Endothelial cell (in vitro differentiated cells): ENCODE measurements around the gene SYNDIG1. TPM values are rescaled to one million over a fixed set of nuclear protein-coding genes. Genes with fewer than 3 reads are reported as not detected.

ENCODE experiments used
- DNase-seq: peaks from one replicate; pipeline ENCODE4 v3.0.0; 2021; ENCODE audit warnings: low spot score
- H3K27ac Mint-ChIP-seq: one replicate; pipeline ENCODE4 v1.8.0; 2021; ENCODE audit warnings: mixed read lengths, inconsistent platforms; ENCODE audit not compliant: unreplicated experiment
- H3K27me3 Mint-ChIP-seq: one replicate; pipeline ENCODE4 v1.8.0; 2021; ENCODE audit warnings: mild to moderate bottlenecking, moderate library complexity, mixed read lengths, inconsistent platforms; ENCODE audit not compliant: unreplicated experiment
- H3K36me3 Mint-ChIP-seq: one replicate; pipeline ENCODE4 v1.8.0; 2021; ENCODE audit warnings: mild to moderate bottlenecking, low read depth, mixed read lengths, inconsistent platforms; ENCODE audit not compliant: unreplicated experiment
- H3K4me1 Mint-ChIP-seq: one replicate; pipeline ENCODE4 v1.8.0; 2021; ENCODE audit warnings: mild to moderate bottlenecking, mixed read lengths, inconsistent platforms; ENCODE audit not compliant: unreplicated experiment
- H3K4me3 Mint-ChIP-seq: one replicate; pipeline ENCODE4 v1.8.0; 2021; ENCODE audit warnings: mild to moderate bottlenecking, mixed read lengths, inconsistent platforms; ENCODE audit not compliant: unreplicated experiment
- H3K9me3 Mint-ChIP-seq: one replicate; pipeline ENCODE4 v1.8.0; 2021; ENCODE audit warnings: mixed read lengths, inconsistent platforms; ENCODE audit not compliant: unreplicated experiment
- CTCF ChIP-seq: fragments of 200-600 bp; sonication (generic); IDR thresholded peaks from one replicate; pipeline ENCODE4 v1.5.0; 2021; ENCODE audit warnings: antibody characterized with exemption; ENCODE audit not compliant: unreplicated experiment
- total RNA-seq: library from RNA; stranded (reverse); fragmentation: NEBNext Ultra II Directional; extraction: Animal tissue kit (Norgen Biotek cat#: 25700); gene quantifications from one replicate; pipeline ENCODE4 v1.2.1, GENCODE V29; 2021; ENCODE audit not compliant: unreplicated experiment

The SYNDIG1 gene
- total RNA-seq, 1 donor from 2014 or later: 8.1 TPM

- Mint-ChIP-seq H3K27ac (no peak overlapping the region), H3K9me3 (no peaks in the 10 kb centered on the region), H3K4me1 (no peaks in the 10 kb centered on the region), H3K4me3 (no peak overlapping the region), H3K27me3 (no peaks in the 10 kb centered on the region), H3K36me3 (no peaks in the 10 kb centered on the region)
- DNase-seq: no peak
- no peak for TF ChIP-seq CTCF
Observed at GRCh38 chr20:24686156-24686555, 216.7 kb downstream of the SYNDIG1 start.

GRCh38 chr20:24690408-24690807, 221.0 kb downstream of the SYNDIG1 start:
- Mint-ChIP-seq H3K27ac (no peak overlapping the region), H3K9me3 (no peaks in the 10 kb centered on the region), H3K4me1 (no peaks in the 10 kb centered on the region), H3K4me3 (no peak overlapping the region), H3K27me3 (peaks cover 7% of the 10 kb centered on the region), H3K36me3 (no peaks in the 10 kb centered on the region)
- no peak for DNase-seq
- TF ChIP-seq CTCF: no peak

- no peak for TF ChIP-seq CTCF
- H3K9me3 Mint-ChIP-seq: no peaks in the 10 kb centered on the region
- peaks cover 16% of the 10 kb centered on the region for H3K27me3 Mint-ChIP-seq
- H3K27ac Mint-ChIP-seq: no peak overlapping the region
- H3K36me3 Mint-ChIP-seq: no peaks in the 10 kb centered on the region
- no peak for DNase-seq
- H3K4me1 Mint-ChIP-seq: no peaks in the 10 kb centered on the region
- no peak overlapping the region for H3K4me3 Mint-ChIP-seq
Observed at GRCh38 chr20:24691901-24692351, 222.5 kb downstream of the SYNDIG1 start.

- no peaks in the 10 kb centered on the region for H3K4me1 Mint-ChIP-seq
- peaks cover 18% of the 10 kb centered on the region for H3K27me3 Mint-ChIP-seq
- H3K4me3 Mint-ChIP-seq: no peak overlapping the region
- DNase-seq: no peak
- no peak overlapping the region for H3K27ac Mint-ChIP-seq
- TF ChIP-seq CTCF: no peak
- no peaks in the 10 kb centered on the region for H3K9me3 Mint-ChIP-seq
- no peaks in the 10 kb centered on the region for H3K36me3 Mint-ChIP-seq
Observed at GRCh38 chr20:24692446-24693200, 223.2 kb downstream of the SYNDIG1 start.

- Mint-ChIP-seq H3K27me3 (peaks cover 22% of the 10 kb centered on the region), H3K4me1 (no peaks in the 10 kb centered on the region), H3K27ac (no peak overlapping the region), H3K36me3 (no peaks in the 10 kb centered on the region), H3K9me3 (no peaks in the 10 kb centered on the region), H3K4me3 (no peak overlapping the region)
- DNase-seq: no peak
- no peak for TF ChIP-seq CTCF
Observed at GRCh38 chr20:24693466-24694156, 224.2 kb downstream of the SYNDIG1 start.
